Spinal cord (tissue), 10 donors: ENCODE results near the gene GABRG3. TPM values are rescaled to one million over a fixed set of nuclear protein-coding genes. Genes with fewer than 3 reads are reported as not detected.

Source experiments
- DNase-seq, 6 donors: peaks; one replicate each; pipeline versions ENCODE4 v3.0.0 to v3.0.0-alpha.2; 2013 to 2015; ENCODE audit warnings: low spot score in 6 of 6, low read depth in 4 of 6
- H3K27ac ChIP-seq: one replicate; pipeline ENCODE4 v1.5.1; 2013; ENCODE audit warnings: low read depth, low read length, control low read depth
- H3K27me3 ChIP-seq: one replicate; pipeline ENCODE4 v1.6.1; 2013; ENCODE audit warnings: low read length; ENCODE audit not compliant: control insufficient read depth, insufficient read depth
- H3K36me3 ChIP-seq: one replicate; pipeline ENCODE4 v1.6.1; 2013; ENCODE audit warnings: low read length; ENCODE audit not compliant: control insufficient read depth, insufficient read depth
- H3K4me1 ChIP-seq: one replicate; pipeline ENCODE4 v1.6.1; 2013; ENCODE audit warnings: low read length; ENCODE audit not compliant: control insufficient read depth, insufficient read depth
- H3K4me3 ChIP-seq: one replicate; pipeline ENCODE4 v1.5.1; 2013; ENCODE audit warnings: low read depth, low read length, control low read depth
- H3K9me3 ChIP-seq: one replicate; pipeline ENCODE4 v1.6.1; 2013; ENCODE audit warnings: low read length; ENCODE audit not compliant: control insufficient read depth, insufficient read depth
- WGBS: methylation state at CpG from one replicate; pipeline ENCODE4 v1.1.5; 2013; ENCODE audit warnings: missing lambda C conversion rate; ENCODE audit not compliant: insufficient coverage; 5-methylcytosine and 5-hydroxymethylcytosine counted together
- polyA plus RNA-seq, 2 donors: library from polyadenylated mRNA; unstranded; fragments of 120-200 nt; gene quantifications; one replicate each; pipeline ENCODE4 v1.2.1, GENCODE V29; 2013; ENCODE audit not compliant: insufficient read length in 2 of 2
- total RNA-seq, 2 donors: library from RNA; depleted of rRNA in 1 of 2; stranded (reverse); fragments of 120-200 nt in 1 of 2; fragments of >200 nt in 1 of 2; gene quantifications; one replicate each; pipeline versions ENCODE4 v1.2.3 to v1.2.4, GENCODE V29; 2013 to 2014
- donor health status: healthy.

GABRG3 gene
- total and polyA plus RNA-seq, 4 donors = 5.7 to 23.7 (median 10.4) TPM

- H3K36me3 ChIP-seq = no peaks in the 10 kb centered on the region
- no peaks in the 10 kb centered on the region for H3K4me1 ChIP-seq
- peaks cover 7% of the 10 kb centered on the region for H3K9me3 ChIP-seq
- no peaks in the 10 kb centered on the region for H3K27me3 ChIP-seq
- WGBS = no CpG with 5 or more reads among the region's 1 CpG
- no peak overlapping the region for H3K4me3 ChIP-seq
- H3K27ac ChIP-seq = no peak overlapping the region
- no peak for DNase-seq
These were observed 538.0 kb downstream of the GABRG3 start for GRCh38 chr15:27509014-27509413.

DNA sequence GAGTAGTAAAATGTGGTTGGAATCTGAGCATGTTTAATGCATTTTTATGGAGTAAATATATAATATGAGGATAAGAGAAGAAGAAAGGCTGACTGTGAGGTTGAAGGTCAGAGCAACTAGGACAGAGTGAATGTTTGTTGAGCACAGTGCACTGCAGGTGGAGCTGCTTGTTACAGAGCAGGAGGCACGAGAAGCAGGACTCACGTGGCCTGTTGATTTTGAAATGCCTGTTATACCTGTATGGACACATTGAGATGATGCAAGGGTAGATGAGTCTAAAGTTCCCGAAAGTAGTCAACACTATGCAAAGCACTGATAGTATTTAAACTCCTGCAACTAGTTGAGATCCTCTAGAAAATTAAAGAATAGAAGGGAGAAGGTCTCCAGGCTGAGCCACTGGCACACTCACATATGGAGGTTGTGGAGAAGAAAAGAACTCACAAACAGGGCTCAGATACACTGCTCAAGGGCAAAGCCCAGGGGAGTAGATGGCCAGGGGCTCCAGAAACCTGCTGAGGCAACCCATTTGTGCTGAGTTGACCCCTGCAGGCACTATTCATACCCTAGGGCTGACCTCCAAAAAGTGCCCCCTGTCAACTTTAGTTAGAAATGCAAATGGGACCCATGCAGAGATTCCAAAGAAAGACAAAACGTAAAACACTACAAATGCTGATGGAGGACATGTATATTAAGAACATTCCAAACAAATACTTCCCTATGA is 541.5 kb downstream of the GABRG3 start:
- no peaks in the 10 kb centered on the region for H3K36me3 ChIP-seq
- peaks cover 7% of the 10 kb centered on the region for H3K9me3 ChIP-seq
- no peaks in the 10 kb centered on the region for H3K4me1 ChIP-seq
- no peak for DNase-seq
- H3K27me3 ChIP-seq = no peaks in the 10 kb centered on the region
- no peak overlapping the region for H3K4me3 ChIP-seq
- H3K27ac ChIP-seq = no peak overlapping the region
- 83% methylated on average over 2 of the region's 4 CpGs for WGBS

GRCh38 chr15:27514526-27514925 is 543.5 kb downstream of the GABRG3 start:
- Histone ChIP-seq H3K4me3 (no peak overlapping the region), H3K9me3 (peaks cover 2% of the 10 kb centered on the region), H3K27me3 (no peaks in the 10 kb centered on the region), H3K27ac (no peak overlapping the region), H3K36me3 (no peaks in the 10 kb centered on the region), H3K4me1 (no peaks in the 10 kb centered on the region)
- no peak for DNase-seq
- no CpG with 5 or more reads among the region's 3 CpGs for WGBS

DNA sequence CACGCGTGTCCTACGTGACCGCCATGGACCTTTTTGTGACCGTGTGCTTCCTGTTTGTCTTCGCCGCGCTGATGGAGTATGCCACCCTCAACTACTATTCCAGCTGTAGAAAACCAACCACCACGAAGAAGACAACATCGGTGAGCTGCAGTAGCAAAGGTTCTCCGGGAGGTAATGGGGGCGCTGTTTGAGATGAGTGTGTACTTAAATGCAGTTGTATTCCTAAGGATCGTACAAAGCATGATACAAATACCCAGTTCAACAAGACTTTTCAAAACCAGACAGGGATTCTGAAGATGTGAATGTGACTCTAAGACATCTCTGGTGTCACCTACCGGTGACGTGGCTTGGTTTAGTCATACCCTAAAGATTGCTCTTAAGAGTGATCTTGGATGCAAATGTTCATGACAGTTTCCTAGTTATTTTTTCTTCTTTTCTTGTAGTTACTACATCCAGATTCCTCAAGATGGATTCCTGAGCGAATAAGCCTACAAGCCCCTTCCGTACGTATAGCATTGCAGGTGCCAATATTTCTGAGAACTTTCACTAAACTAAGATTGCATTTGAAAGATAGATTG is 556.6 kb downstream of the GABRG3 start:
- Histone ChIP-seq H3K4me3 (no peak overlapping the region), H3K36me3 (no peaks in the 10 kb centered on the region), H3K27ac (no peak overlapping the region), H3K27me3 (no peaks in the 10 kb centered on the region), H3K4me1 (peaks cover 4% of the 10 kb centered on the region), H3K9me3 (no peaks in the 10 kb centered on the region)
- DNase-seq = no peak
- WGBS = 92% methylated on average over 6 of the region's 18 CpGs

GRCh38 chr15:27529399-27529798 is 558.4 kb downstream of the GABRG3 start:
- DNase-seq = peak in 2 of 6 donors; percentile 22 to 67
- H3K9me3 ChIP-seq = no peaks in the 10 kb centered on the region
- H3K4me1 ChIP-seq = peaks cover 4% of the 10 kb centered on the region
- H3K4me3 ChIP-seq = no peak overlapping the region
- H3K27ac ChIP-seq = no peak overlapping the region
- 55% methylated on average over 5 of the region's 8 CpGs for WGBS
- H3K27me3 ChIP-seq = no peaks in the 10 kb centered on the region
- no peaks in the 10 kb centered on the region for H3K36me3 ChIP-seq

GRCh38 chr15:27530994-27531393 is 560.0 kb downstream of the GABRG3 start:
- Histone ChIP-seq H3K4me3 (no peak overlapping the region), H3K4me1 (peaks cover 4% of the 10 kb centered on the region), H3K27me3 (no peaks in the 10 kb centered on the region), H3K9me3 (no peaks in the 10 kb centered on the region), H3K27ac (no peak overlapping the region), H3K36me3 (no peaks in the 10 kb centered on the region)
- WGBS = 90% methylated on average over 8 of the region's 9 CpGs
- no peak for DNase-seq

DNA sequence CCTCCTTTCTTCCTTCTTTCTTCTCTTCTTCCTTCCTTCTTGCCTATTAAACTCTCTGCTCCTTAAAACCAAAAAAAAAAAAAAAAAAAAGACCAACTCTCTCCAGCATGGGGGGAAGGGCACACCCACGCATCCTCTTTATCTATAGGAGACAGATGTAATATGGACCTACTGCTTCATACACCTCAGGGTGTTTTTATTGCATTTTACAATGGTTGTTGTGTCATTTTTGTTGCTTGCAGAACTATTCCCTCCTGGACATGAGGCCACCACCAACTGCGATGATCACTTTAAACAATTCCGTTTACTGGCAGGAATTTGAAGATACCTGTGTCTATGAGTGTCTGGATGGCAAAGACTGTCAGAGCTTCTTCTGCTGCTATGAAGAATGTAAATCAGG is 561.4 kb downstream of the GABRG3 start:
- H3K27me3 ChIP-seq = no peaks in the 10 kb centered on the region
- no peak for DNase-seq
- no peak overlapping the region for H3K4me3 ChIP-seq
- H3K36me3 ChIP-seq = no peaks in the 10 kb centered on the region
- no peak overlapping the region for H3K27ac ChIP-seq
- WGBS = no CpG with 5 or more reads among the region's 3 CpGs
- peaks cover 4% of the 10 kb centered on the region for H3K4me1 ChIP-seq
- no peaks in the 10 kb centered on the region for H3K9me3 ChIP-seq

- Histone ChIP-seq H3K9me3 (no peaks in the 10 kb centered on the region), H3K4me3 (no peak overlapping the region), H3K27ac (no peak overlapping the region), H3K4me1 (no peaks in the 10 kb centered on the region), H3K27me3 (no peaks in the 10 kb centered on the region), H3K36me3 (no peaks in the 10 kb centered on the region)
- DNase-seq = no peak
- WGBS = 95% methylated on average over 4 of the region's 6 CpGs
These were observed 564.6 kb downstream of the GABRG3 start for GRCh38 chr15:27535445-27536129.

GRCh38 chr15:27538325-27538724 is 567.3 kb downstream of the GABRG3 start:
- no peaks in the 10 kb centered on the region for H3K9me3 ChIP-seq
- no peak overlapping the region for H3K4me3 ChIP-seq
- 20% methylated on average over 1 of the region's 3 CpGs for WGBS
- no peaks in the 10 kb centered on the region for H3K27me3 ChIP-seq
- H3K36me3 ChIP-seq = no peaks in the 10 kb centered on the region
- H3K4me1 ChIP-seq = no peaks in the 10 kb centered on the region
- no peak overlapping the region for H3K27ac ChIP-seq
- DNase-seq = peak in 1 of 6 donors; percentile 70

GRCh38 chr15:27541581-27541980 is 570.6 kb downstream of the GABRG3 start:
- Histone ChIP-seq H3K27ac (no peak overlapping the region), H3K27me3 (no peaks in the 10 kb centered on the region), H3K4me1 (no peaks in the 10 kb centered on the region), H3K9me3 (no peaks in the 10 kb centered on the region), H3K36me3 (no peaks in the 10 kb centered on the region), H3K4me3 (no peak overlapping the region)
- 99% methylated on average over 23 of the region's 40 CpGs for WGBS
- no peak for DNase-seq
